ENCODE data around the gene RBM34. TPM values are rescaled to one million over a fixed set of nuclear protein-coding genes. Genes with fewer than 3 reads are reported as not detected.
"Not testable (repeated sequence)": the region's sequence is repeated elsewhere in the genome, so short reads cannot be mapped to it uniquely, and the experiment has no call there.

The RBM34 gene
- total RNA-seq (53.8 TPM), polyA plus RNA-seq (60.3 TPM)

- Histone ChIP-seq H3K4me1 (ENCODE audit: insufficient read depth) (no peaks in the 10 kb centered on the region), H3K27ac (ENCODE audit: low read depth) (peak within 1 kb of the TSS; percentile 96), H3K4me3 (ENCODE audit: low read depth, low read length) (peak within 1 kb of the TSS; percentile 66), H3K36me3 (ENCODE audit: insufficient read depth) (peaks cover 2% of the 10 kb centered on the region)
- DNase-seq (ENCODE audit: extremely low spot score): peak; percentile 76
- WGBS: under 1% methylated on average over 52 of the region's 52 CpGs
Measured at GRCh38 chr1:235160957-235161684, at the start of gene RBM34. Gene RBM34 (minus strand): TSS chr1:235161250. CDS start chr1:235161226, 24 bp downstream.

GRCh38 chr1:235207209-235207565 is 46.1 kb upstream of the RBM34 start:
- no peak overlapping the region for H3K4me3 ChIP-seq (ENCODE audit: low read depth, low read length)
- no peak for DNase-seq (ENCODE audit: extremely low spot score)
- 88% methylated on average over 2 of the region's 2 CpGs for WGBS
- no peaks in the 10 kb centered on the region for H3K36me3 ChIP-seq (ENCODE audit: insufficient read depth)
- no peak overlapping the region for H3K27ac ChIP-seq (ENCODE audit: low read depth)
- H3K4me1 ChIP-seq (ENCODE audit: insufficient read depth): no peaks in the 10 kb centered on the region

GRCh38 chr1:235206533-235207208 is 45.6 kb upstream of the RBM34 start:
- no peaks in the 10 kb centered on the region for H3K36me3 ChIP-seq (ENCODE audit: insufficient read depth)
- no peaks in the 10 kb centered on the region for H3K4me1 ChIP-seq (ENCODE audit: insufficient read depth)
- H3K27ac ChIP-seq (ENCODE audit: low read depth): no peak overlapping the region
- WGBS: 90% methylated on average over 4 of the region's 4 CpGs
- DNase-seq (ENCODE audit: extremely low spot score): no peak
- H3K4me3 ChIP-seq (ENCODE audit: low read depth, low read length): no peak overlapping the region

- no peak overlapping the region for H3K27ac ChIP-seq (ENCODE audit: low read depth)
- no peaks in the 10 kb centered on the region for H3K4me1 ChIP-seq (ENCODE audit: insufficient read depth)
- H3K4me3 ChIP-seq (ENCODE audit: low read depth, low read length): no peak overlapping the region
- H3K36me3 ChIP-seq (ENCODE audit: insufficient read depth): no peaks in the 10 kb centered on the region
- no peak for DNase-seq (ENCODE audit: extremely low spot score)
- WGBS: 92% methylated on average over 3 of the region's 3 CpGs
Measured at GRCh38 chr1:235205687-235206086, 44.6 kb upstream of the RBM34 start.

GRCh38 chr1:235203428-235203827 is 42.4 kb upstream of the RBM34 start:
- Histone ChIP-seq H3K36me3 (ENCODE audit: insufficient read depth) (no peaks in the 10 kb centered on the region), H3K27ac (ENCODE audit: low read depth) (no peak overlapping the region), H3K4me1 (ENCODE audit: insufficient read depth) (no peaks in the 10 kb centered on the region), H3K4me3 (ENCODE audit: low read depth, low read length) (no peak overlapping the region)
- WGBS: 93% methylated on average over 1 of the region's 1 CpG
- DNase-seq (ENCODE audit: extremely low spot score): no peak

- not testable (repeated sequence) for DNase-seq (ENCODE audit: extremely low spot score); H3K36me3 ChIP-seq (ENCODE audit: insufficient read depth); H3K4me1 ChIP-seq (ENCODE audit: insufficient read depth); H3K4me3 ChIP-seq (ENCODE audit: low read depth, low read length); H3K27ac ChIP-seq (ENCODE audit: low read depth)
- WGBS: 95% methylated on average over 5 of the region's 5 CpGs
Measured at GRCh38 chr1:235202447-235202846, 41.4 kb upstream of the RBM34 start.

GRCh38 chr1:235199441-235199840 is 38.4 kb upstream of the RBM34 start:
- no peak overlapping the region for H3K27ac ChIP-seq (ENCODE audit: low read depth)

GRCh38 chr1:235190431-235190830 is 29.4 kb upstream of the RBM34 start:
- peaks cover 3% of the 10 kb centered on the region for H3K36me3 ChIP-seq (ENCODE audit: insufficient read depth)

More at GRCh38 chr1:235199441-235199840, 38.4 kb upstream of the RBM34 start:
- no peak overlapping the region for H3K4me3 ChIP-seq (ENCODE audit: low read depth, low read length)
- H3K4me1 ChIP-seq (ENCODE audit: insufficient read depth): no peaks in the 10 kb centered on the region
- DNase-seq (ENCODE audit: extremely low spot score): no peak
- 49% methylated on average over 6 of the region's 6 CpGs for WGBS
- no peaks in the 10 kb centered on the region for H3K36me3 ChIP-seq (ENCODE audit: insufficient read depth)

GRCh38 chr1:235187316-235187715 is 26.3 kb upstream of the RBM34 start:
- Histone ChIP-seq H3K4me1 (ENCODE audit: insufficient read depth) (no peaks in the 10 kb centered on the region), H3K4me3 (ENCODE audit: low read depth, low read length) (no peak overlapping the region), H3K36me3 (ENCODE audit: insufficient read depth) (no peaks in the 10 kb centered on the region), H3K27ac (ENCODE audit: low read depth) (no peak overlapping the region)
- WGBS: 71% methylated on average over 4 of the region's 4 CpGs
- DNase-seq (ENCODE audit: extremely low spot score): no peak

More at GRCh38 chr1:235190431-235190830, 29.4 kb upstream of the RBM34 start:
- Histone ChIP-seq H3K4me3 (ENCODE audit: low read depth, low read length) (no peak overlapping the region), H3K27ac (ENCODE audit: low read depth) (no peak overlapping the region), H3K4me1 (ENCODE audit: insufficient read depth) (no peaks in the 10 kb centered on the region)
- no peak for DNase-seq (ENCODE audit: extremely low spot score)

GRCh38 chr1:235181561-235182245 is 20.7 kb upstream of the RBM34 start:
- no peaks in the 10 kb centered on the region for H3K36me3 ChIP-seq (ENCODE audit: insufficient read depth)
- H3K27ac ChIP-seq (ENCODE audit: low read depth): no peak overlapping the region
- 91% methylated on average over 8 of the region's 8 CpGs for WGBS
- DNase-seq (ENCODE audit: extremely low spot score): no peak
- no peak overlapping the region for H3K4me3 ChIP-seq (ENCODE audit: low read depth, low read length)
- no peaks in the 10 kb centered on the region for H3K4me1 ChIP-seq (ENCODE audit: insufficient read depth)

GRCh38 chr1:235180916-235181460 is 19.9 kb upstream of the RBM34 start:
- 89% methylated on average over 5 of the region's 5 CpGs for WGBS
- H3K4me3 ChIP-seq (ENCODE audit: low read depth, low read length): no peak overlapping the region
- H3K4me1 ChIP-seq (ENCODE audit: insufficient read depth): no peaks in the 10 kb centered on the region
- DNase-seq (ENCODE audit: extremely low spot score): no peak
- no peaks in the 10 kb centered on the region for H3K36me3 ChIP-seq (ENCODE audit: insufficient read depth)
- no peak overlapping the region for H3K27ac ChIP-seq (ENCODE audit: low read depth)

GRCh38 chr1:235176486-235176885 is 15.4 kb upstream of the RBM34 start:
- no peak overlapping the region for H3K27ac ChIP-seq (ENCODE audit: low read depth)
- H3K36me3 ChIP-seq (ENCODE audit: insufficient read depth): peaks cover 7% of the 10 kb centered on the region
- 92% methylated on average over 7 of the region's 7 CpGs for WGBS
- DNase-seq (ENCODE audit: extremely low spot score): no peak
- H3K4me3 ChIP-seq (ENCODE audit: low read depth, low read length): no peak overlapping the region
- no peaks in the 10 kb centered on the region for H3K4me1 ChIP-seq (ENCODE audit: insufficient read depth)

GRCh38 chr1:235169986-235170385 is 8.9 kb upstream of the RBM34 start:
- H3K4me1 ChIP-seq (ENCODE audit: insufficient read depth): no peaks in the 10 kb centered on the region
- peaks cover 10% of the 10 kb centered on the region for H3K36me3 ChIP-seq (ENCODE audit: insufficient read depth)
- no peak overlapping the region for H3K27ac ChIP-seq (ENCODE audit: low read depth)

GRCh38 chr1:235168375-235168774 is 7.3 kb upstream of the RBM34 start:
- DNase-seq (ENCODE audit: extremely low spot score): no peak
- no peak overlapping the region for H3K27ac ChIP-seq (ENCODE audit: low read depth)
- H3K4me3 ChIP-seq (ENCODE audit: low read depth, low read length): no peak overlapping the region
- WGBS: 95% methylated on average over 3 of the region's 3 CpGs
- no peaks in the 10 kb centered on the region for H3K4me1 ChIP-seq (ENCODE audit: insufficient read depth)
- peaks cover 3% of the 10 kb centered on the region for H3K36me3 ChIP-seq (ENCODE audit: insufficient read depth)

More at GRCh38 chr1:235169986-235170385, 8.9 kb upstream of the RBM34 start:
- no peak overlapping the region for H3K4me3 ChIP-seq (ENCODE audit: low read depth, low read length)
- DNase-seq (ENCODE audit: extremely low spot score): no peak

Measured in urinary bladder (tissue), 4 donors.